Endothelial cell (in vitro differentiated cells): Measurements from ENCODE around the gene BACE1. TPM values are rescaled to one million over a fixed set of nuclear protein-coding genes. Genes with fewer than 3 reads are reported as not detected.

Experiments used
- DNase-seq: peaks from one replicate; pipeline ENCODE4 v3.0.0; 2021; ENCODE audit warnings: low spot score
- H3K27ac Mint-ChIP-seq: one replicate; pipeline ENCODE4 v1.8.0; 2021; ENCODE audit warnings: mixed read lengths, inconsistent platforms; ENCODE audit not compliant: unreplicated experiment
- H3K27me3 Mint-ChIP-seq: one replicate; pipeline ENCODE4 v1.8.0; 2021; ENCODE audit warnings: mild to moderate bottlenecking, moderate library complexity, mixed read lengths, inconsistent platforms; ENCODE audit not compliant: unreplicated experiment
- H3K36me3 Mint-ChIP-seq: one replicate; pipeline ENCODE4 v1.8.0; 2021; ENCODE audit warnings: mild to moderate bottlenecking, low read depth, mixed read lengths, inconsistent platforms; ENCODE audit not compliant: unreplicated experiment
- H3K4me1 Mint-ChIP-seq: one replicate; pipeline ENCODE4 v1.8.0; 2021; ENCODE audit warnings: mild to moderate bottlenecking, mixed read lengths, inconsistent platforms; ENCODE audit not compliant: unreplicated experiment
- H3K4me3 Mint-ChIP-seq: one replicate; pipeline ENCODE4 v1.8.0; 2021; ENCODE audit warnings: mild to moderate bottlenecking, mixed read lengths, inconsistent platforms; ENCODE audit not compliant: unreplicated experiment
- H3K9me3 Mint-ChIP-seq: one replicate; pipeline ENCODE4 v1.8.0; 2021; ENCODE audit warnings: mixed read lengths, inconsistent platforms; ENCODE audit not compliant: unreplicated experiment
- CTCF ChIP-seq: fragments of 200-600 bp; sonication (generic); IDR thresholded peaks from one replicate; pipeline ENCODE4 v1.5.0; 2021; ENCODE audit warnings: antibody characterized with exemption; ENCODE audit not compliant: unreplicated experiment
- long read RNA-seq: library from polyadenylated mRNA; unstranded; transcript quantifications from one replicate; pipeline ENCODE4 v2.0.0, GENCODE V29; 2020; ENCODE audit not compliant: unreplicated experiment
- total RNA-seq: library from RNA; stranded (reverse); fragmentation: NEBNext Ultra II Directional; extraction: Animal tissue kit (Norgen Biotek cat#: 25700); gene quantifications from one replicate; pipeline ENCODE4 v1.2.1, GENCODE V29; 2021; ENCODE audit not compliant: unreplicated experiment

The BACE1 gene
- 28.4 TPM for total RNA-seq
- long read RNA-seq, full-length matches to known transcripts: 5 of 9 reads
- long read RNA-seq, partial matches to known transcripts: 1 of 9 reads
- long read RNA-seq, other reads (novel, unspliced or antisense): 3 of 9 reads

GRCh38 chr11:117316197-117316961 is at the start of gene BACE1:
BACE1 (minus strand) TSS chr11:117316256; CDS start chr11:117315795, 461 bp downstream.
- no peaks in the 10 kb centered on the region for H3K36me3 Mint-ChIP-seq
- H3K27ac Mint-ChIP-seq: peak within 1 kb of the TSS; percentile 49
- peaks cover 6% of the 10 kb centered on the region for H3K27me3 Mint-ChIP-seq
- peak; percentile 72 for DNase-seq
- TF ChIP-seq CTCF: no peak
- no peaks in the 10 kb centered on the region for H3K9me3 Mint-ChIP-seq
- H3K4me3 Mint-ChIP-seq: peak within 1 kb of the TSS; percentile 93
- H3K4me1 Mint-ChIP-seq: peaks cover 11% of the 10 kb centered on the region

GRCh38 chr11:117361432-117361831 is 45.4 kb upstream of the BACE1 start:
- no peak for DNase-seq
- no peaks in the 10 kb centered on the region for H3K9me3 Mint-ChIP-seq
- peaks cover 5% of the 10 kb centered on the region for H3K4me1 Mint-ChIP-seq
- peaks cover 32% of the 10 kb centered on the region for H3K36me3 Mint-ChIP-seq
- H3K27me3 Mint-ChIP-seq: no peaks in the 10 kb centered on the region
- H3K4me3 Mint-ChIP-seq: no peak overlapping the region
- H3K27ac Mint-ChIP-seq: no peak overlapping the region
- TF ChIP-seq CTCF: no peak

- no peak for TF ChIP-seq CTCF
- no peaks in the 10 kb centered on the region for H3K9me3 Mint-ChIP-seq
- H3K4me1 Mint-ChIP-seq: no peaks in the 10 kb centered on the region
- no peak for DNase-seq
- H3K4me3 Mint-ChIP-seq: no peak overlapping the region
- peaks cover 24% of the 10 kb centered on the region for H3K36me3 Mint-ChIP-seq
- H3K27ac Mint-ChIP-seq: no peak overlapping the region
- peaks cover 5% of the 10 kb centered on the region for H3K27me3 Mint-ChIP-seq
Observed at GRCh38 chr11:117356126-117356890, 40.3 kb upstream of the BACE1 start.

GRCh38 chr11:117354550-117354949 is 38.5 kb upstream of the BACE1 start:
- Mint-ChIP-seq H3K36me3 (peaks cover 21% of the 10 kb centered on the region), H3K4me3 (no peak overlapping the region), H3K9me3 (no peaks in the 10 kb centered on the region), H3K4me1 (no peaks in the 10 kb centered on the region), H3K27ac (no peak overlapping the region), H3K27me3 (peaks cover 5% of the 10 kb centered on the region)
- TF ChIP-seq CTCF: no peak
- DNase-seq: no peak
